Activated CD4-positive, alpha-beta T cell treated with anti-CD3 and anti-CD28 coated beads, Interleukin-2, amount 50 U/mL, for 16 hours (primary cell): ENCODE data around the gene ADARB1.

Experiments used
- DNase-seq: peaks from one replicate; pipeline ENCODE4 v3.0.0-alpha.2; 2020

ADARB1 gene

DNA sequence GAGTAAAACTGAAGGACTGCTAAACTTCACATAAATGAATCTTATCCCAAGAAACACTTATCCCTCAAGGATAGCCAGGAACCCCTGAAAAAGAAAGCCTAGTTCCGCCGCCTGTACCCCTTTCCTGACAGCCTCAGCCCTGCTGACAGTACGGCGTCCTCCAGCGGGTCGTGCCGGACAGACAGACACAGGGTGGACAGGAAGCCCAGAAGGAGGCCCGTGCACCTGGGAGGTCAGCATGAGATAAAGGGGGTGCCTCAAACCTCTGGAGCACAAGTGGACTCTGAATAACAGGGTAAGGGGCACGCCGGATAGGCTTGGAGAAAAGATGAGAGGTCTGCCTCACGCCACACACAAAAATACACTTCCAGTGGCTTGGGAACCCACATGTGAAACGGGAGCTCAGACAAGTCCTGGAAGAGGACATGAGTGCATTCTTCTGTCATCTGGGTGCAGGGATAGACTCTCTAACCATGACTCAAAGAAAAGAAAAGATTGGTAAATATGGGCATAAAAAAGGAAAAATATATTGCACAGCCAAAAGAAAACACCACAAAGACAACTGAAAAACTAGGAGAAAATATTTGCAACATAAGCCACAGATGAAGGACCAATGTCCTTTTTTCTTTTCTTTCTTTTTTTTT lies 17.3 kb upstream of the ADARB1 start:
- no peak for DNase-seq

GRCh38 chr21:45057886-45058285 lies 16.5 kb upstream of the ADARB1 start:
- no peak for DNase-seq

GRCh38 chr21:45059121-45059520 lies 15.3 kb upstream of the ADARB1 start:
- no peak for DNase-seq

DNA sequence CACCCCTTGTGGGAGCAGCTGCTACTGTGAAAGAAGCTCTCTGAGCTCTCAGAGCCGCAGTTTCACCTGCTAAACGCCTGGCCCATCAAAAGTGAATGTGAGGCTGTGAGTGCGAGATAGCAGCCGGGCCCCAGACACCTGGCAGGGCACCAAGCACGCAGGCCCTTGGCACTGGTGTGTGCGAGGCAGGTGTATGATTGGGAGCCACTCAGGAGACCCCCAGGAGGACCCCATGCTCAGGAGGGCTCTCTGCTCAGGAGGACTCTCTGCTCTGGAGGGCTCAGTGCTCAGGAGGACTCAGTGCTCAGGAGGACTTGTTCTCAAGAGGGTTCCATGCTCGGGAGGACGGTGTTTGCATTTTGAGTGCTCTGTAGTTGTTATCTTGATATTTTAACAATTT lies 14.3 kb upstream of the ADARB1 start:
- DNase-seq: no peak

DNA sequence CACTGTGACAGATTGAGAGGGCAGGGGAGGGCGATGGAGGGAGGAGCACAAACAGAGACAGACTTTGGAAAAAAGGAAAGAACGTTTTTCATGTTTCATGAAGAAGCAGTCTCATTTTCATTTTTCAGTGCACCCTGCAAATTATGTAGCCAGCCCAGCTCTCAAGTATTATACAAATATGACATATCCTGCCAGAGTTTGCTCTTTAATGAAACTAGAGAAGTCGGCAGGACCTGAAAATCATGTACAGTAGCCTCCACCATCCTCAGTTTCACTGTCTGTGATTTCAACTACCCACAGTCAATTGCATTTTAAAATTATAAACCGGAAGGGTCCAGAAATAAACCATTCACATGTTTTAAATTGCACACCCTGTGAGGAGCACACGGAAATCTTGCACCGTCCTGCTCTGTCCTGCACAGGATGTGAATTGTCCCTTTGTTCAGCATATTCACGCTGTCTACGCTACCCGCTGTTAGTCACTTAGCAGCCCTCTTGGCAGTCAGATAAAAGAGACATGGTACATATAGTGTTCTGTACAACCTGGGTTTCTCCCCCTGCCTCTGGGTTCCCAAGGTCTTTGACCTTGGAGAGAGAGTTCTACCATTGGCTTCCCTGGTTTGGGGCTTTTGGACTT lies 13.6 kb upstream of the ADARB1 start:
- no peak for DNase-seq

- DNase-seq: no peak
These were observed 10.3 kb upstream of the ADARB1 start for GRCh38 chr21:45064091-45064490.

DNA sequence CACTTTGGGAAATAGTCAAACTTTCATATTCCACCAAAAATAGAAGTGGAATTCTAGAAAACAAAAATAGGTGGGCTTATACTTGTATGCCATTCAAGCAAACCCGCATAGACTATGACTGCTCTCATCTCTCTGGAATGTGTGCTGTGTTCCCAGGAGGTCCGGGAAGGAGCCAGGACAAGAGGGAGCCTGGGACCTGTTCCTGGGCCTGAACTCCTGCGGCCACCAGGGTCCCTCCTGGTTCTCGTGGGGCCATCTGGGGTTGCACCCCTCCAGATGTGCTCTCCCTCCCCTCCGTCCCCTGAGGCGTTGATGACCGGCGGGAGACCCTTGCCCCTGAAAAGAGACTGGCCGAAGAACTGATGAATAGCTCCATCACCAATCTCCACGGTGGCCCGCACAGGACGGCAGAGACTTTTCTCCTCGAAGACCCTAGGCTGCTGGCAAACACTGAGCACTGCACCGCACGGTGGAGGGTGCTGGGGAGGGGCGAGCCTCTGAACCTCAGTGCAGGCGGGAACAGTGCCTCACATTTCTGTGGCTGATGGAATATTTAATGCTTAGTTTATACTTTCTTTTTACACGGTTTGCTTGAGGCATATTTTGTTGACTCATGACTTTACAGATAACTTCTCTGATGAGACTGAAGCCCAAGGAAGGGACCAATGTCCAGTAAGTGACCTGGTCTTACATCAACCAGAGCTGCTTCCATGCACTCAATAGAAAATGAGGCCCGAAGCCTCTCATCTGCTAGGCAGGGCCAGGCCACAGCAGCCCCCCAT lies 9.6 kb upstream of the ADARB1 start:
- DNase-seq: no peak

DNA sequence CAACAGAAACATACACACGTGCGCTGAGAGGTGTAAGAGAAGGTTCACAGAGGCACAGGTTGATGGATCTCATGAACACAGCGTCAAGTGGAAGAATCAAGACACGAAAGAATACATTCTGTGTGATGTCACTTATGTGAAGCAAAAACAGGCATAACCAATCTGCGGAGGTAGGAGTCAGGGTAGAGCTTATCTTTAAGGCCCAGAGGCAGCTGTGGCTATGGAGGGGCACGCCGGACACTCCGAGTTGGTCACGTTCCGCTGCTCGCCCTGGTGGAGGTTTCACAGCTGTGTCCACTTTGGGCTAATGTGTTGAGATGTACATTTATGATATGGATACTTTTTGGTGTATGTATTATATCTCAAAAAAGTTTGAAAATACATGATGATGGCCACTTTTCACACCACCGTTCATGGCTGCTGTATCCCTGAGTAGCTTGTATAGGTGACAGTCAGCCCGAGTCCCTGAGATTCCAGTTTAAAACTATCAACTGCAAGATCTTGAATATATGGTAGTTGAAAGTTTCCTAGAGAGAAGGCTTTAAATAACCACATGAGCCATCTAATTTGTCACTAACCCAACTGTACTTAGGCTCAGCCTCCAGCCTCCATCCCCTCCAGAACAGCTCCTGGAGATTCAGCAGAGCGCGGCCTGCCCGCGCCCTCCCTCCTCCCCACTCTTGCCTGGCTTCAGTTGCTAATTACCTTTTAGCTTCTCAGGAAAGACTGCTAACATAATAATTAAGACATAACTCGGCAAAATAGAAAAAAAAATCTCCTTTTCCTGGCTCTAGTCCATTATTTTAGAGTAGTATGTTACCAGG lies 6.7 kb upstream of the ADARB1 start:
- no peak for DNase-seq

- DNase-seq: no peak
These were observed 5.3 kb upstream of the ADARB1 start for GRCh38 chr21:45069085-45069484.

- DNase-seq: no peak
These were observed 4.7 kb upstream of the ADARB1 start for GRCh38 chr21:45069711-45070110.

GRCh38 chr21:45071078-45071873 lies 3.1 kb upstream of the ADARB1 start:
- no peak for DNase-seq

DNA sequence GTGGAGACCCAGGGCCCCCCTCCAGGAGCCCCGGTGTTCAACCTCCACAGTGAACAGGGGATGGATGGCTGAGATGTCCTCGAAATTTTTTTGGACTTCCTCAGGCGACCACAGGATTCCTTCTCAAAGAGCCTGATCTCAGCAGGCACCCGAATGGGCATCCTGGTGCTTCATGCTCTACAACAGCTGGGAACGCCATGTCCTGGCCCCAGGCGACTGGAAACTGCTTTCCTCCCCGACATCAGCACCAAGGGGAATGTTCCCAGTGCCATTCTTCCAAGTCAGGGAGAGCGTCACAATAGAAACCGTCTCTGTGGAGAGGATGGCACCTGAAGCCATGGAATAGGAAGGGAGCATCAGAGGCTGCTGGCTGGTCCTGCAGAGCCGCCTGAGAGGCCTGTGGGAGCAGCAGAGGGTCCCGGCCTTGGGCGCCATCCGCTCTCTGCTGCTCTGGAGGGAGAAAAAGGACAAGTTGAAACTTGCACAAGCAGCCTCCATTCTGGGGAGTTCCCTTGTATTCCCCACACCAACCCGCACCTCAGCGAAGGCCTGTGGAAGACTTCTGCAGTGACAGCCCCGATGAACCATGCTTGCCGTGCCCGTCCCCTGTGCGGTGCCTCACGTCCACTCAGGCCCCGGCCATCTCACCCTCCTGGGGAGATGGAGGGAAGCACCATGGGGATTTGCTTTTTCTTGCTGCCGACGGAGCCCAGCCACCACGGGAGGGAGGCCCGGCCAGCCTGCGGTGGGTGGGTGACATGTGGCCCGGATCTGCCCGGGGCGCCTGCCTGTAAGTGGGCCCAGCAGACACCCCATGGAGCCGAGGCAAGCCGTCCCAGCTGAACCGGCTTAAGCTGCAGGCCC lies 2.3 kb upstream of the ADARB1 start:
- no peak for DNase-seq

- no peak for DNase-seq
These were observed 1.6 kb upstream of the ADARB1 start for GRCh38 chr21:45072738-45073300.

GRCh38 chr21:45073301-45074047 lies 906 bp upstream of the ADARB1 start:
- DNase-seq: no peak

DNA sequence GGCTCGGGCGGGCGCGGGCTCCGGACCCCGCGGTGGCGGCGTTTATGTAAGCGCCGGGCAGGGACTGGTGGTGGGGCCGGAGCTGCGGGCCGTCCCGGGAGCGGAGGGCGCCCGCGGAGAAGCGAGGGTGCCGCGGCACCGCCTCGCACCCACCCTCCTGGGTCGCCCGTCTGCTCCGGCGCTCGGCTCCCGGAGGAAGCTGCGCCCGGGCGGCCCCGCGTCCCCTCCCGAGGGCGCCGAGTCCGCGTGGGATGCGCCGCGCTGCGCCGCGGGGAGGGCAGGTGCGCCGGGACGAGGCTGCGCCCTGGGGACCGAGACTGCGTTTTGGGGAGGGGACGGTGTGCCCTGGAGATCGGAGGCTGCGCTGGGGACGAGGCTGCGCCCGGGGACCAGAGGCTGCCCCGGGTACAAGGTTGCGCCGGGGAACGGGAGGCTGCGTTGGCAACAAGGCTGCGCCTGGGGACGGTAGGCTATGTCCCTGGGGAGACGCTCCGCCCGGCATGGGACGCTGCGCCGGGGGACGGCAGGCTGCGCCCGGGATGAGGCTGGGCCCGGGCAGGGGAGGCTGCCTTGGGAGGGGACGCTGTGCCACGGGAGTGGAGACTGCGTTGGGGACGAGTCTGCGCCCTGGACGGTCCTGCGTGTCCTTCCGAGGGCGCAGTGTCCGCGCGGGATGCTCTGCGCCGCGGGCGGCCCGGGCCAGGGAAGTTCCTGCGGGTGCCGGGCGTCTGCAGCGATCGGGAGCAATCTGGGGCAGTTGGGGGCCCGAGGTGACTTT lies 627 bp downstream of the ADARB1 start:
- peak; percentile 33 for DNase-seq

DNA sequence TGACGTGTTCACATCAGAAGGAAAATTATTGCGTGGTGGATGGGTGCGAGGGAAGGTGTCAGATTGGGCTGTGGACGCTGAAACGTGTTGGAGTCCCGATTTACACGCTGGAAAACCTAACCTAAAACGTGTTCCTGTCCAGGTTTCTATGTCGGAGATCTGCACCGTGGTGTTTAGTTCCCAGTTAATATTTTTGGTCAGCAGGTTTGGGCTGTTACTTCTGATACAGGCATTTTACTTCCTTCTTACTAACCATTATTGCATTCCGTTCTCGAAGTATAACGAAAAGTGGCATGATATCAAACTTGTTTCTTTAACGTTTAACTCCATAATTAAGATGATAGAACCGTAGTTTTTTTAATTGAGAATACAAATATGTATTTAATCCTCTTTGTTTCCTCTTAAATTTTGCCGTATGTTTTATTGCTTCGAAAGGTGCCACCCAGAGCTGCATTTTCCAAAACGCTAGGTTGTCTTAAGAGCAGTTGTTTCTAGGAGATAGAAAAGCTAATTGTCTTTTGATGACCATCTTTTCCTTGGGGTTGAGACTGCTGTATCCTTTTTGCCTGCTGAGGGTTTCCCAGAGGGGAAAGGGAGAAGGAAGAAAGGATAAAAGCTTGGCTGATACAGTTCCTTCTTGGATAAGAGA lies 1.3 kb downstream of the ADARB1 start:
- DNase-seq: no peak

GRCh38 chr21:45076245-45076711 lies 1.9 kb downstream of the ADARB1 start:
- DNase-seq: peak; percentile 36

DNA sequence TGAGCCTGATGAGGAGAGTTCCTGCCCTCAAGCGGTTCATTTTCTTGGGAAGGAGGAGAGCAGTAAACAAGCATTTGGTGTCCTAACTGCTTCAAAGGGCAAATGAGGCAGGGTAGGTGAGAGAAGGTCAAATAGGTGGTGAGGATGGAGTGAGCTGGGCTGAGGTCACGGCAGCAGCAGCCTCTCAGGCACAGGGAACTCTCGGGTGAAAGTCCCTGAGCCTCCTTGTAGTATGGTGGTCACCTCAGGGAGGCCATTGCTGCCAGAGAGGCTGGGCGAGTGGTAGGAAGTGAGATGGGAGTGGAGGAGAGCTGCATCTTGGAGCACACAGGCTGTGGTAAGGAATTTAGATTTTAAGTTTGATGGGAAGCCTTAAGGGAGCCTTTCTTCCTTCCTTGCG lies 4.0 kb downstream of the ADARB1 start:
- no peak for DNase-seq

DNA sequence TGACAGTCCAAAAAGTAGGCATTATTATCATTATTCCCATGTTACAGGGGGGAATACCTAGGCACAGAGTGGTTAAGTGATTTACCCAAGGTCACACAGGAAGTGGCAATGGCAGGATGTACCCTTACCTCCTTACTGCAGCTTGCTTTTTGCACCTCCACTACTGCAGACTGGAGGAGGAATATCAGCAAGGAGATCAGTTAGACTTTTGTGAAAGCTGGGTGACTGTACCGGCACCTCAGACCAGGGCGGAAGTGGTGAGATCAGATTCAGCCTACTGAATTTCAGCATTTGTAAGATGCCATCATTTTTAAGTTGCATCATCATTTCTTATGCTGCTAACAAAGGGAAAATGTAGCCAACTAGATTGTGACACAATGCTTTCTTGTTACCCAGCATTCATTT lies 4.5 kb downstream of the ADARB1 start:
- DNase-seq: peak; percentile 93
